Measurements from ENCODE around the gene USP36. TPM values are rescaled to one million over a fixed set of nuclear protein-coding genes. Genes with fewer than 3 reads are reported as not detected.

The USP36 gene
- total RNA-seq, 1 donor = 30.8 TPM

DNA sequence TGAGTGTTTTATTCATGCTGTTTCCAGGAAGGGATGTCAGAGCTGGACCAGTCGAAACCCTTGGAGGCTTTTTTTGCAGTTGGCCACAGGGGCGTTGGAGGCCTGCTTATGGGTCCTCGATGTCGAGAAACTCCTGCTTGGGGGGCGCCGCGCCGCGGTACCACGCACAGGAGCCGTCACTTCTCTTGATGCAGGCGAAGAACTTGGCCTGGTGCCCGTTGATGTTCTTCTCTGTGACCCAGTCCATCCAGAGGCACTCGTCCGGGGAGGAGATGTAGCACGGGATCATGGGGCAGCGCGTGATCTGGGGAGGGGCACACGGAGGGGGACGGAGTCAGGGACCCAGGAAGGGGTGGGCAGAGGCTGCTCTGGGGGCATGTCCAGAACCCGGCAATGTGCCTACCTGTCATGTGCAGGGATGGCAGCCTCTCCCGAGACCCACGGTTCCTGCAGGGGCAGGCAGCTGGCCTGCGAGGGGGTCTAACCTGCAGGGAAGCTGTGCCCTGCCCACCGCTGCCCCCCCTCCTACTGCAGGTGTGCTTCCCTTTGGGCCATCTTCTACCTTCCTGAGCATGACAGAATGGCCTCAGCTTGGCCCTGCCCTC is 15.0 kb upstream of the USP36 start:
- peaks cover 5% of the 10 kb centered on the region for H4K20me1 ChIP-seq (ENCODE audit: insufficient read depth, low read length)
- H3K27ac ChIP-seq (ENCODE audit: low read depth, low read length) = no peak overlapping the region
- peak; percentile 58 for DNase-seq (ENCODE audit: insufficient read length, low spot score, missing footprints)
- TF ChIP-seq, protein P1, sequence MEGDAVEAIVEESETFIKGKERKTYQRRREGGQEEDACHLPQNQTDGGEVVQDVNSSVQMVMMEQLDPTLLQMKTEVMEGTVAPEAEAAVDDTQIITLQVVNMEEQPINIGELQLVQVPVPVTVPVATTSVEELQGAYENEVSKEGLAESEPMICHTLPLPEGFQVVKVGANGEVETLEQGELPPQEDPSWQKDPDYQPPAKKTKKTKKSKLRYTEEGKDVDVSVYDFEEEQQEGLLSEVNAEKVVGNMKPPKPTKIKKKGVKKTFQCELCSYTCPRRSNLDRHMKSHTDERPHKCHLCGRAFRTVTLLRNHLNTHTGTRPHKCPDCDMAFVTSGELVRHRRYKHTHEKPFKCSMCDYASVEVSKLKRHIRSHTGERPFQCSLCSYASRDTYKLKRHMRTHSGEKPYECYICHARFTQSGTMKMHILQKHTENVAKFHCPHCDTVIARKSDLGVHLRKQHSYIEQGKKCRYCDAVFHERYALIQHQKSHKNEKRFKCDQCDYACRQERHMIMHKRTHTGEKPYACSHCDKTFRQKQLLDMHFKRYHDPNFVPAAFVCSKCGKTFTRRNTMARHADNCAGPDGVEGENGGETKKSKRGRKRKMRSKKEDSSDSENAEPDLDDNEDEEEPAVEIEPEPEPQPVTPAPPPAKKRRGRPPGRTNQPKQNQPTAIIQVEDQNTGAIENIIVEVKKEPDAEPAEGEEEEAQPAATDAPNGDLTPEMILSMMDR (IDR thresholded peaks at IDR 0.05; ENCODE audit: extremely low read depth, low read depth, low read length) = no peak
- no peaks in the 10 kb centered on the region for H3K4me1 ChIP-seq (ENCODE audit: insufficient read depth, low read length)
- H3K36me3 ChIP-seq (ENCODE audit: insufficient read depth, low read length) = peaks cover 52% of the 10 kb centered on the region
- no peaks in the 10 kb centered on the region for H3K27me3 ChIP-seq (ENCODE audit: insufficient read depth, low read length)
- H3K79me2 ChIP-seq (ENCODE audit: insufficient read depth, low read length) = peaks cover 3% of the 10 kb centered on the region
- H3K9me3 ChIP-seq (ENCODE audit: low read depth, low read length) = no peaks in the 10 kb centered on the region
- H3K4me3 ChIP-seq (ENCODE audit: insufficient read depth, low read length) = no peak overlapping the region
- H2AFZ ChIP-seq (ENCODE audit: low read length) = no peak overlapping the region
- H3K4me2 ChIP-seq (ENCODE audit: insufficient read depth, low read length) = no peak overlapping the region

DNA sequence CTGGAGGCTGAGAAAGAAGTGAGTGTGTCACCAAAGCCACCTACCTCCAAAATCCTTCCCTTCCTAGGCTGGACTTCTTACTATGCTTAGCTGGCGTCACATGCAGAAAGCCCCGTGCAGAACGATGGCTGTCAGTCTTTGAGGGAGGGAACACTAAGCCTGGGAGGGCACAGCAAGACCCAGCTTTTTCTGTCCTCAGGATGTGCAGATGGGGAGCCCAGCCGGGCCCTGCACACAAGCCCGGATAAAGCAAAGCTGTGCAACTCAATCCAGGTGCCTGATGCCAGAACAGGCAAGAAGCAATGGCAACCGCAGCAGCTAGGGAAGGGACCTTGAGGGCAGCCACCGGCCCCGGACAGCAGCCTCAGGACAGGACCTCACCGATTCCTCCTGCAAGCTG is 13.9 kb upstream of the USP36 start:
- no peak overlapping the region for H3K27ac ChIP-seq (ENCODE audit: low read depth, low read length)
- H3K9me3 ChIP-seq (ENCODE audit: low read depth, low read length) = no peaks in the 10 kb centered on the region
- no peaks in the 10 kb centered on the region for H3K4me1 ChIP-seq (ENCODE audit: insufficient read depth, low read length)
- H3K27me3 ChIP-seq (ENCODE audit: insufficient read depth, low read length) = no peaks in the 10 kb centered on the region
- H4K20me1 ChIP-seq (ENCODE audit: insufficient read depth, low read length) = peaks cover 5% of the 10 kb centered on the region
- TF ChIP-seq, protein P1 (IDR thresholded peaks at IDR 0.05; ENCODE audit: extremely low read depth, low read depth, low read length) = no peak
- H3K4me2 ChIP-seq (ENCODE audit: insufficient read depth, low read length) = no peak overlapping the region
- H3K4me3 ChIP-seq (ENCODE audit: insufficient read depth, low read length) = no peak overlapping the region
- no peak overlapping the region for H2AFZ ChIP-seq (ENCODE audit: low read length)
- no peaks in the 10 kb centered on the region for H3K79me2 ChIP-seq (ENCODE audit: insufficient read depth, low read length)
- peak; percentile 9 for DNase-seq (ENCODE audit: insufficient read length, low spot score, missing footprints)
- peaks cover 46% of the 10 kb centered on the region for H3K36me3 ChIP-seq (ENCODE audit: insufficient read depth, low read length)

DNA sequence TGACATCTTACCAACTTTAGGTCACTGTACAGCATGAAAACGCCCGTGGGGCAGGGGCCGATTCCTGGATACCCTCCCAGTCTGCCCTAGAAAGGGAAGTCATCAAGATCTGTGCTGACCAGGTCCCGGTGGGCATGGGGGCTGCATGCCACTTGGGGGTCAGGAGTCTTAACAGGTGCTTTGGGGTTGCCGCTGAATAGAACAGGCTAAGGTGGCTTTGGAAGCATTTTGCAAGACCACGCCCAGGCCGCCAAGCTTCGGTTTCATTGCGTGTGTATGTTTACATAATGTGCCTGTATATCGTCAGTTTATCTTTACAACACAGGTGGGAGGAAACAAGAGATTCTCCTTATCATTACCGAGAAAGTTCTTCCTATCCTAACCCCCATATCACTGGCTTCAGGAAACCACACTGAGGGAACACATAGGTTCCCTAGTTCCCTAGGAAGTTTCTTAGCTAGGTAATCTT is 13.3 kb upstream of the USP36 start:
- no peaks in the 10 kb centered on the region for H3K27me3 ChIP-seq (ENCODE audit: insufficient read depth, low read length)
- H3K79me2 ChIP-seq (ENCODE audit: insufficient read depth, low read length) = no peaks in the 10 kb centered on the region
- TF ChIP-seq, protein P1 (IDR thresholded peaks at IDR 0.05; ENCODE audit: extremely low read depth, low read depth, low read length) = no peak
- H3K4me2 ChIP-seq (ENCODE audit: insufficient read depth, low read length) = no peak overlapping the region
- no peaks in the 10 kb centered on the region for H3K9me3 ChIP-seq (ENCODE audit: low read depth, low read length)
- H4K20me1 ChIP-seq (ENCODE audit: insufficient read depth, low read length) = peaks cover 5% of the 10 kb centered on the region
- peaks cover 46% of the 10 kb centered on the region for H3K36me3 ChIP-seq (ENCODE audit: insufficient read depth, low read length)
- no peak overlapping the region for H3K4me3 ChIP-seq (ENCODE audit: insufficient read depth, low read length)
- DNase-seq (ENCODE audit: insufficient read length, low spot score, missing footprints) = no peak
- H3K4me1 ChIP-seq (ENCODE audit: insufficient read depth, low read length) = no peaks in the 10 kb centered on the region
- no peak overlapping the region for H2AFZ ChIP-seq (ENCODE audit: low read length)
- no peak overlapping the region for H3K27ac ChIP-seq (ENCODE audit: low read depth, low read length)

DNA sequence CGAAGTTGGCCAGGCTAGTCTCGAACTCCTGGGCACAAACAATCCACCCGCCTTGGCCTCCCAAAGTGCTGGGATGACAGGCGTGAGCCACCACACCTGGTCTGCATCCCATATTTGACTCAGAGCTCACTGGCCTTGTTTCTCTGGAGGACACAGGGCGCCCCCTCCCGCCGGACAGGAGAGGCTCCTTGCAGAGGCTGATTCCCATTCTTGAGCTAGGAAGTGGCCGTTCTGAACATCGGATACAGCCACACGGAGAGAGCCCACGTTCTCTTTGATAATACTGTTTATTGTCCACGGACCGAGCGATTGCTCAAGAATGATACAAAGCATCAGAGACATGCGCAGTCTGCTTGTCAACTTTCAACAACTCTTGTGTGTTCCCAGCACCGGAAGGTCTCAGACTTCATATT is 12.1 kb upstream of the USP36 start:
- Histone ChIP-seq H3K4me2 (ENCODE audit: insufficient read depth, low read length) (no peak overlapping the region), H4K20me1 (ENCODE audit: insufficient read depth, low read length) (peaks cover 5% of the 10 kb centered on the region), H3K4me3 (ENCODE audit: insufficient read depth, low read length) (no peak overlapping the region), H3K79me2 (ENCODE audit: insufficient read depth, low read length) (no peaks in the 10 kb centered on the region), H3K36me3 (ENCODE audit: insufficient read depth, low read length) (peaks cover 46% of the 10 kb centered on the region), H3K27me3 (ENCODE audit: insufficient read depth, low read length) (no peaks in the 10 kb centered on the region), H3K4me1 (ENCODE audit: insufficient read depth, low read length) (no peaks in the 10 kb centered on the region), H2AFZ (ENCODE audit: low read length) (no peak overlapping the region), H3K27ac (ENCODE audit: low read depth, low read length) (no peak overlapping the region), H3K9me3 (ENCODE audit: low read depth, low read length) (no peaks in the 10 kb centered on the region)
- DNase-seq (ENCODE audit: insufficient read length, low spot score, missing footprints) = peak; percentile 29
- TF ChIP-seq, protein P1 (IDR thresholded peaks at IDR 0.05; ENCODE audit: extremely low read depth, low read depth, low read length) = peak; percentile 14
